Measurements from ENCODE around the gene CADM1. TPM values are rescaled to one million over a fixed set of nuclear protein-coding genes. Genes with fewer than 3 reads are reported as not detected.

CADM1 gene
- total and polyA plus RNA-seq, 2 donors (not counting 3 experiments of a cell fraction or from before 2014, with no cell fraction given): 0.52 to 2.6 TPM

- no TSS peak for BruUV-seq (replicated peaks)
- CTCF ChIA-PET: no interaction called here
- Histone ChIP-seq H3K4me1 (ENCODE audit: control insufficient read depth, extremely low read depth, insufficient read depth, low read length) (peaks cover 9% of the 10 kb centered on the region), H3K9me3 (replicated peaks; ENCODE audit: control insufficient read depth, insufficient read depth, low read length) (no peaks in the 10 kb centered on the region), H3K79me2 (ENCODE audit: control insufficient read depth, insufficient read depth, low read length) (no peaks in the 10 kb centered on the region), H3K9ac (replicated peaks; ENCODE audit: extremely low read depth, insufficient read depth, low read length) (no peak overlapping the region), H3K27me3 (ENCODE audit: control insufficient read depth in 2 of 2, insufficient read depth in 2 of 2, low read length in 2 of 2) (peaks cover 16 to 39% of the 10 kb centered on the region in 2 experiments), H2AFZ (ENCODE audit: low read depth, low read length) (no peak overlapping the region), H3K4me2 (ENCODE audit: insufficient read depth, low read length) (no peak overlapping the region), H3K4me3 (replicated peaks in 1 of 3; ENCODE audit: insufficient read depth in 1 of 3, low read depth in 1 of 3, low read length in 3 of 3) (no peak overlapping the region), H3K36me3 (ENCODE audit: control insufficient read depth in 2 of 2, extremely low read depth in 1 of 2, insufficient read depth in 2 of 2, low read length in 2 of 2) (no peaks in the 10 kb centered on the region), H4K20me1 (replicated peaks; ENCODE audit: control insufficient read depth, extremely low read depth, insufficient read depth, low read length) (no peaks in the 10 kb centered on the region), H3K27ac (ENCODE audit: insufficient read depth, low read depth, low read length) (no peak overlapping the region), H3K9me1 (replicated peaks; ENCODE audit: control insufficient read depth, extremely low read depth, insufficient read depth, low read length) (no peaks in the 10 kb centered on the region)
- dilution Hi-C loops (cut with MboI; ENCODE audit: extremely low pct_ligation_motif_present, low sequenced_read_pairs) (no loop called here), intact Hi-C loops (cut with micrococcal nuclease) (loop anchor here (10.0 kb wide), 1 partner anchor 1217 kb away; no protein-coding TSS in a partner anchor)
- DNase-seq (ENCODE audit: low read depth, low spot score) (no peak), FAIRE-seq (no peak)
- POLR2A ChIA-PET: no interaction called here
- TF ChIP-seq JUN (IDR thresholded peaks at IDR 0.05; ENCODE audit: borderline replicate concordance, insufficient read depth, insufficient read length, low read depth) (no peak), MYC (IDR thresholded peaks at IDR 0.05; ENCODE audit: low read depth, low read length) (no peak), MAX (IDR thresholded peaks at IDR 0.05; ENCODE audit: insufficient read depth, insufficient read length) (no peak), FOS (IDR thresholded peaks at IDR 0.05; ENCODE audit: borderline replicate concordance, insufficient read depth, low read length) (no peak), POLR2A (IDR thresholded peaks at IDR 0.05; ENCODE audit: low read depth, low read length) (no peak), EZH2 (IDR thresholded peaks at IDR 0.05; ENCODE audit: borderline replicate concordance, low read depth, low read length, severe bottlenecking) (no peak), CTCF (IDR thresholded peaks at IDR 0.05; ENCODE audit: extremely low read depth in 1 of 2, insufficient read depth in 1 of 2, low read depth in 1 of 2, low read length in 2 of 2) (no peak)
Measured at GRCh38 chr11:115501502-115501892, 2.7 kb downstream of the CADM1 start.
